ENCODE data around the gene NDEL1.

NDEL1 gene

GRCh38 chr17:8436844-8437171 lies 1.1 kb downstream of the NDEL1 start:
- Histone ChIP-seq H3K4me1 (ENCODE audit: control insufficient read depth in 2 of 2, insufficient read depth in 2 of 2, low read length in 2 of 2) (peaks cover 10 to 11% of the 10 kb centered on the region in 2 donors), H3K36me3 (ENCODE audit: control insufficient read depth in 2 of 2, insufficient read depth in 2 of 2, low read length in 2 of 2) (peaks cover 3 to 4% of the 10 kb centered on the region in 2 donors), H3K4me3 (ENCODE audit: low read length in 2 of 2) (peak overlapping the region; percentile 96 to 98), H3K27ac (ENCODE audit: low read depth in 2 of 2, low read length in 2 of 2) (peak overlapping the region; percentile 100), H3K9me3 (ENCODE audit: control insufficient read depth in 2 of 2, low read length in 2 of 2) (no peaks in the 10 kb centered on the region), H3K9ac (ENCODE audit: low read depth in 1 of 2, low read length in 2 of 2) (peak overlapping the region; percentile 97 to 100), H3K27me3 (ENCODE audit: control insufficient read depth in 2 of 2, insufficient read depth in 2 of 2, low read length in 2 of 2) (no peaks in the 10 kb centered on the region)

GRCh38 chr17:8438441-8438840 lies 2.8 kb downstream of the NDEL1 start:
- Histone ChIP-seq H3K4me1 (ENCODE audit: control insufficient read depth in 2 of 2, insufficient read depth in 2 of 2, low read length in 2 of 2) (peaks cover 10 to 11% of the 10 kb centered on the region in 2 donors), H3K9ac (ENCODE audit: low read depth in 1 of 2, low read length in 2 of 2) (no peak overlapping the region), H3K9me3 (ENCODE audit: control insufficient read depth in 2 of 2, low read length in 2 of 2) (no peaks in the 10 kb centered on the region), H3K27ac (ENCODE audit: low read depth in 2 of 2, low read length in 2 of 2) (no peak overlapping the region), H3K27me3 (ENCODE audit: control insufficient read depth in 2 of 2, insufficient read depth in 2 of 2, low read length in 2 of 2) (no peaks in the 10 kb centered on the region), H3K4me3 (ENCODE audit: low read length in 2 of 2) (no peak overlapping the region), H3K36me3 (ENCODE audit: control insufficient read depth in 2 of 2, insufficient read depth in 2 of 2, low read length in 2 of 2) (peaks cover 3 to 4% of the 10 kb centered on the region in 2 donors)

GRCh38 chr17:8439681-8440080 lies 4.0 kb downstream of the NDEL1 start:
- H3K4me1 ChIP-seq (ENCODE audit: control insufficient read depth in 2 of 2, insufficient read depth in 2 of 2, low read length in 2 of 2), result peaks cover 10 to 11% of the 10 kb centered on the region in 2 donors
- H3K9me3 ChIP-seq (ENCODE audit: control insufficient read depth in 2 of 2, low read length in 2 of 2), result no peaks in the 10 kb centered on the region

GRCh38 chr17:8441690-8442089 lies 6.0 kb downstream of the NDEL1 start:
- peaks cover 16 to 23% of the 10 kb centered on the region in 2 donors for H3K36me3 ChIP-seq (ENCODE audit: control insufficient read depth in 2 of 2, insufficient read depth in 2 of 2, low read length in 2 of 2)
- H3K27ac ChIP-seq (ENCODE audit: low read depth in 2 of 2, low read length in 2 of 2), result no peak overlapping the region
- H3K4me1 ChIP-seq (ENCODE audit: control insufficient read depth in 2 of 2, insufficient read depth in 2 of 2, low read length in 2 of 2), result peaks cover 8 to 10% of the 10 kb centered on the region in 2 donors
- H3K9me3 ChIP-seq (ENCODE audit: control insufficient read depth in 2 of 2, low read length in 2 of 2), result no peaks in the 10 kb centered on the region
- no peak overlapping the region for H3K9ac ChIP-seq (ENCODE audit: low read depth in 1 of 2, low read length in 2 of 2)
- H3K27me3 ChIP-seq (ENCODE audit: control insufficient read depth in 2 of 2, insufficient read depth in 2 of 2, low read length in 2 of 2), result no peaks in the 10 kb centered on the region
- no peak overlapping the region for H3K4me3 ChIP-seq (ENCODE audit: low read length in 2 of 2)

More at GRCh38 chr17:8439681-8440080, 4.0 kb downstream of the NDEL1 start:
- Histone ChIP-seq H3K4me3 (ENCODE audit: low read length in 2 of 2) (no peak overlapping the region), H3K27ac (ENCODE audit: low read depth in 2 of 2, low read length in 2 of 2) (no peak overlapping the region), H3K27me3 (ENCODE audit: control insufficient read depth in 2 of 2, insufficient read depth in 2 of 2, low read length in 2 of 2) (no peaks in the 10 kb centered on the region), H3K9ac (ENCODE audit: low read depth in 1 of 2, low read length in 2 of 2) (no peak overlapping the region), H3K36me3 (ENCODE audit: control insufficient read depth in 2 of 2, insufficient read depth in 2 of 2, low read length in 2 of 2) (peaks cover 12 to 14% of the 10 kb centered on the region in 2 donors)

- Histone ChIP-seq H3K4me1 (ENCODE audit: control insufficient read depth in 2 of 2, insufficient read depth in 2 of 2, low read length in 2 of 2) (peaks cover 3 to 5% of the 10 kb centered on the region in 2 donors), H3K9ac (ENCODE audit: low read depth in 1 of 2, low read length in 2 of 2) (no peak overlapping the region), H3K27ac (ENCODE audit: low read depth in 2 of 2, low read length in 2 of 2) (no peak overlapping the region), H3K27me3 (ENCODE audit: control insufficient read depth in 2 of 2, insufficient read depth in 2 of 2, low read length in 2 of 2) (no peaks in the 10 kb centered on the region), H3K4me3 (ENCODE audit: low read length in 2 of 2) (no peak overlapping the region), H3K9me3 (ENCODE audit: control insufficient read depth in 2 of 2, low read length in 2 of 2) (no peaks in the 10 kb centered on the region), H3K36me3 (ENCODE audit: control insufficient read depth in 2 of 2, insufficient read depth in 2 of 2, low read length in 2 of 2) (peaks cover 22 to 25% of the 10 kb centered on the region in 2 donors)
These were observed 6.6 kb downstream of the NDEL1 start for GRCh38 chr17:8442310-8442709.

- no peaks in the 10 kb centered on the region for H3K27me3 ChIP-seq (ENCODE audit: control insufficient read depth in 2 of 2, insufficient read depth in 2 of 2, low read length in 2 of 2)
- no peaks in the 10 kb centered on the region for H3K4me1 ChIP-seq (ENCODE audit: control insufficient read depth in 2 of 2, insufficient read depth in 2 of 2, low read length in 2 of 2)
- H3K9me3 ChIP-seq (ENCODE audit: control insufficient read depth in 2 of 2, low read length in 2 of 2), result no peaks in the 10 kb centered on the region
- no peak overlapping the region for H3K27ac ChIP-seq (ENCODE audit: low read depth in 2 of 2, low read length in 2 of 2)
- no peak overlapping the region for H3K9ac ChIP-seq (ENCODE audit: low read depth in 1 of 2, low read length in 2 of 2)
- H3K36me3 ChIP-seq (ENCODE audit: control insufficient read depth in 2 of 2, insufficient read depth in 2 of 2, low read length in 2 of 2), result peaks cover 32 to 33% of the 10 kb centered on the region in 2 donors
- no peak overlapping the region for H3K4me3 ChIP-seq (ENCODE audit: low read length in 2 of 2)
These were observed 8.1 kb downstream of the NDEL1 start for GRCh38 chr17:8443756-8444155.

- Histone ChIP-seq H3K27ac (ENCODE audit: low read depth in 2 of 2, low read length in 2 of 2) (no peak overlapping the region), H3K27me3 (ENCODE audit: control insufficient read depth in 2 of 2, insufficient read depth in 2 of 2, low read length in 2 of 2) (no peaks in the 10 kb centered on the region), H3K9me3 (ENCODE audit: control insufficient read depth in 2 of 2, low read length in 2 of 2) (no peaks in the 10 kb centered on the region), H3K4me3 (ENCODE audit: low read length in 2 of 2) (no peak overlapping the region), H3K9ac (ENCODE audit: low read depth in 1 of 2, low read length in 2 of 2) (no peak overlapping the region), H3K4me1 (ENCODE audit: control insufficient read depth in 2 of 2, insufficient read depth in 2 of 2, low read length in 2 of 2) (no peaks in the 10 kb centered on the region), H3K36me3 (ENCODE audit: control insufficient read depth in 2 of 2, insufficient read depth in 2 of 2, low read length in 2 of 2) (peaks cover 34 to 38% of the 10 kb centered on the region in 2 donors)
These were observed 8.8 kb downstream of the NDEL1 start for GRCh38 chr17:8444494-8444893.

- Histone ChIP-seq H3K27ac (ENCODE audit: low read depth in 2 of 2, low read length in 2 of 2) (no peak overlapping the region), H3K9ac (ENCODE audit: low read depth in 1 of 2, low read length in 2 of 2) (no peak overlapping the region), H3K4me1 (ENCODE audit: control insufficient read depth in 2 of 2, insufficient read depth in 2 of 2, low read length in 2 of 2) (no peaks in the 10 kb centered on the region), H3K36me3 (ENCODE audit: control insufficient read depth in 2 of 2, insufficient read depth in 2 of 2, low read length in 2 of 2) (peaks cover 32 to 41% of the 10 kb centered on the region in 2 donors), H3K9me3 (ENCODE audit: control insufficient read depth in 2 of 2, low read length in 2 of 2) (no peaks in the 10 kb centered on the region), H3K4me3 (ENCODE audit: low read length in 2 of 2) (no peak overlapping the region), H3K27me3 (ENCODE audit: control insufficient read depth in 2 of 2, insufficient read depth in 2 of 2, low read length in 2 of 2) (no peaks in the 10 kb centered on the region)
These were observed 9.9 kb downstream of the NDEL1 start for GRCh38 chr17:8445536-8445935.

GRCh38 chr17:8447799-8448198 lies 12.1 kb downstream of the NDEL1 start:
- peaks cover 51 to 57% of the 10 kb centered on the region in 2 donors for H3K36me3 ChIP-seq (ENCODE audit: control insufficient read depth in 2 of 2, insufficient read depth in 2 of 2, low read length in 2 of 2)
- H3K9ac ChIP-seq (ENCODE audit: low read depth in 1 of 2, low read length in 2 of 2), result no peak overlapping the region
- H3K4me1 ChIP-seq (ENCODE audit: control insufficient read depth in 2 of 2, insufficient read depth in 2 of 2, low read length in 2 of 2), result no peaks in the 10 kb centered on the region
- no peaks in the 10 kb centered on the region for H3K9me3 ChIP-seq (ENCODE audit: control insufficient read depth in 2 of 2, low read length in 2 of 2)
- no peak overlapping the region for H3K27ac ChIP-seq (ENCODE audit: low read depth in 2 of 2, low read length in 2 of 2)
- no peak overlapping the region for H3K4me3 ChIP-seq (ENCODE audit: low read length in 2 of 2)
- no peaks in the 10 kb centered on the region for H3K27me3 ChIP-seq (ENCODE audit: control insufficient read depth in 2 of 2, insufficient read depth in 2 of 2, low read length in 2 of 2)

GRCh38 chr17:8448310-8448709 lies 12.6 kb downstream of the NDEL1 start:
- no peak overlapping the region for H3K27ac ChIP-seq (ENCODE audit: low read depth in 2 of 2, low read length in 2 of 2)
- H3K36me3 ChIP-seq (ENCODE audit: control insufficient read depth in 2 of 2, insufficient read depth in 2 of 2, low read length in 2 of 2), result peaks cover 54 to 62% of the 10 kb centered on the region in 2 donors
- no peaks in the 10 kb centered on the region for H3K9me3 ChIP-seq (ENCODE audit: control insufficient read depth in 2 of 2, low read length in 2 of 2)
- no peak overlapping the region for H3K4me3 ChIP-seq (ENCODE audit: low read length in 2 of 2)
- no peaks in the 10 kb centered on the region for H3K27me3 ChIP-seq (ENCODE audit: control insufficient read depth in 2 of 2, insufficient read depth in 2 of 2, low read length in 2 of 2)
- H3K9ac ChIP-seq (ENCODE audit: low read depth in 1 of 2, low read length in 2 of 2), result no peak overlapping the region
- no peaks in the 10 kb centered on the region for H3K4me1 ChIP-seq (ENCODE audit: control insufficient read depth in 2 of 2, insufficient read depth in 2 of 2, low read length in 2 of 2)

All from mucosa of rectum (tissue), 2 donors.